K562 (cell line): Measurements from ENCODE around the gene SPAG17. TPM values are rescaled to one million over a fixed set of nuclear protein-coding genes. Genes with fewer than 3 reads are reported as not detected.

Source experiments
- ATAC-seq: fragments of 200-7000 bp; cut with Tn5 transposase; 3 replicates; pipeline ENCODE4 v1.9.1; 2020; ENCODE audit warnings: moderate library complexity
- BruUV-seq: library from RNA; stranded (reverse); fragments of 400-500 nt; replicated peaks from 2 replicates; lab custom pipeline; 2021; lab: Mats Ljungman, UMichigan
- CTCF ChIA-PET: fragments of 300-600 bp; formaldehyde crosslinking; extraction: SDS; loops from one replicate; lab custom pipeline; 2021; ENCODE audit warnings: low intra/inter-chr PET ratio; lab: Yijun Ruan, JAX
- POLR2A ChIA-PET: fragments of 300-600, 350-650 bp; sonication (Branson Sonifier 250); formaldehyde crosslinking; extraction: SDS; loops from one replicate; lab custom pipeline; 2021; ENCODE audit warnings: antibody characterized with exemption, inconsistent platforms; lab: Yijun Ruan, JAX
- DNase-seq, 4 experiments: peaks; one replicate each; pipeline versions ENCODE4 v3.0.0 to v3.0.0-alpha.2; 2011 to 2018; ENCODE audit warnings: low spot score in 3 of 4, mixed read lengths in 3 of 4; ENCODE audit errors: extremely low read depth in 1 of 4
- FAIRE-seq: peaks from 2 replicates; lab custom pipeline; 2011; peaks lifted over from hg19 to GRCh38; lab: Jason Lieb, UNC
- H2AFZ ChIP-seq: 2 replicates; pipeline ENCODE4 v1.6.0; 2011; ENCODE audit warnings: low read depth, low read length, control low read depth, inconsistent platforms
- H3K27ac ChIP-seq: fragments of 200-600 bp; 3 replicates; pipeline ENCODE4 v1.8.0; 2011; ENCODE audit warnings: low read depth, mild to moderate bottlenecking, control low read depth, inconsistent platforms, low read length, moderate library complexity, mixed read lengths; ENCODE audit errors: extremely low read depth
- H3K27me3 ChIP-seq, 2 experiments: fragments of 300-600 bp in 1 of 2; 2 replicates in 1 of 2; 3 replicates in 1 of 2; pipeline versions ENCODE4 v1.6.0 to v1.8.0; 2011; ENCODE audit warnings: inconsistent platforms in 2 of 2, low read length in 2 of 2, mild to moderate bottlenecking in 1 of 2, mixed read lengths in 1 of 2, moderate library complexity in 1 of 2; ENCODE audit not compliant: control insufficient read depth in 2 of 2, insufficient read depth in 2 of 2
- H3K36me3 ChIP-seq: fragments of 300-600 bp; 3 replicates; pipeline ENCODE4 v1.8.0; 2011; ENCODE audit warnings: mild to moderate bottlenecking, low read length, inconsistent platforms; ENCODE audit not compliant: control insufficient read depth, insufficient read depth
- H3K4me1 ChIP-seq, 2 experiments: fragments of 200-600 bp in 1 of 2; replicated peaks in 1 of 2; 2 replicates in 1 of 2; 3 replicates in 1 of 2; pipeline versions ENCODE4 v1.5.1 to v1.8.0; 2011; ENCODE audit warnings: inconsistent platforms in 2 of 2, low read length in 2 of 2, mild to moderate bottlenecking in 1 of 2, mixed read lengths in 1 of 2, moderate library complexity in 1 of 2; ENCODE audit not compliant: control insufficient read depth in 2 of 2, insufficient read depth in 2 of 2
- H3K4me2 ChIP-seq: 2 replicates; pipeline ENCODE4 v1.6.1; 2011; ENCODE audit warnings: low read length, control low read depth, inconsistent platforms, mixed read lengths; ENCODE audit not compliant: insufficient read depth
- H3K4me3 ChIP-seq: fragments of 200-600 bp; sonication (generic), shearing (Covaris generic); 2 replicates; pipeline ENCODE4 v1.5.1; 2016; ENCODE audit warnings: control low read depth, inconsistent platforms
- H3K79me2 ChIP-seq: fragments of 200-600 bp; 3 replicates; pipeline ENCODE4 v1.8.0; 2011; ENCODE audit warnings: low read length, inconsistent platforms; ENCODE audit not compliant: control insufficient read depth, insufficient read depth
- H3K9ac ChIP-seq, 2 experiments: 2 replicates each; pipeline versions ENCODE4 v1.6.0 to v1.6.1; 2011; ENCODE audit warnings: low read depth in 2 of 2, low read length in 2 of 2, control low read depth in 1 of 2, inconsistent platforms in 1 of 2, mild to moderate bottlenecking in 1 of 2, mixed read lengths in 1 of 2; ENCODE audit not compliant: insufficient read depth in 1 of 2
- H3K9me1 ChIP-seq: one replicate; pipeline ENCODE4 v1.6.0; 2011; ENCODE audit warnings: inconsistent platforms, mild to moderate bottlenecking, low read length, moderate library complexity; ENCODE audit not compliant: control insufficient read depth, insufficient read depth
- H3K9me3 ChIP-seq: replicated peaks from 2 replicates; pipeline ENCODE4 v1.5.1; 2011; ENCODE audit warnings: low read depth, low read length, inconsistent platforms; ENCODE audit not compliant: control insufficient read depth, insufficient read depth
- H4K20me1 ChIP-seq: replicated peaks from 2 replicates; pipeline ENCODE4 v1.6.1; 2011; ENCODE audit warnings: low read length, inconsistent platforms, mixed read lengths; ENCODE audit not compliant: control insufficient read depth, insufficient read depth
- ARID2 ChIP-seq: fragments of 450-650 bp; IDR thresholded peaks from 2 replicates; pipeline ENCODE4 v1.6.1; 2017; ENCODE audit warnings: antibody characterized with exemption, mild to moderate bottlenecking
- CBX2 ChIP-seq: fragments of 200-600 bp; sonication (generic); IDR thresholded peaks from one replicate; pipeline ENCODE4 v1.6.1; 2012; ENCODE audit warnings: mild to moderate bottlenecking, low read length, inconsistent platforms; ENCODE audit not compliant: insufficient read depth, poor library complexity, severe bottlenecking
- CHCHD3 ChIP-seq: fragments of 250-450 bp; sonication (Bioruptor Pico); IDR thresholded peaks from 2 replicates; pipeline ENCODE4 v2.1.2; 2022; ENCODE audit warnings: mild to moderate bottlenecking
- DDX20 ChIP-seq: fragments of 450-650 bp; IDR thresholded peaks from 2 replicates; pipeline ENCODE4 v1.6.1; 2016; ENCODE audit warnings: missing genetic modification characterization, low read depth, mild to moderate bottlenecking, missing compliant biosample characterization, moderate library complexity
- ESRRB ChIP-seq: fragments of 250-450 bp; sonication (Bioruptor Pico); IDR thresholded peaks from 2 replicates; pipeline ENCODE4 v1.5.0; 2020; ENCODE audit warnings: mild to moderate bottlenecking, moderate library complexity, borderline replicate concordance
- MEIS2 ChIP-seq: fragments of 450-650 bp; IDR thresholded peaks from 2 replicates; pipeline ENCODE4 v1.6.1; 2014; ENCODE audit warnings: mild to moderate bottlenecking; ENCODE audit not compliant: partially characterized antibody
- TAL1 ChIP-seq: fragments of 450-650 bp; IDR thresholded peaks from 2 replicates; pipeline ENCODE4 v1.6.1; 2016; ENCODE audit warnings: mild to moderate bottlenecking
- TRIM28 ChIP-seq: fragments of 450-650 bp; IDR thresholded peaks from 2 replicates; pipeline ENCODE4 v1.6.1; 2017
- ZNF695 ChIP-seq: fragments of 450-650 bp; formaldehyde crosslinking; IDR thresholded peaks from 2 replicates; pipeline ENCODE4 v1.4.0; 2020; ENCODE audit warnings: mild to moderate bottlenecking, moderate library complexity
- ZZZ3 ChIP-seq: fragments of 450-650 bp; IDR thresholded peaks from 2 replicates; pipeline ENCODE4 v1.6.1; 2016; ENCODE audit warnings: antibody characterized with exemption, mild to moderate bottlenecking, moderate library complexity
- WGBS: fragments of 100-300 bp; shearing (Covaris generic); methylation state at CpG from one replicate; pipeline ENCODE4 v1.1.6; 2016; ENCODE audit warnings: low coverage, mixed read lengths; ENCODE audit not compliant: insufficient coverage; ENCODE audit errors: missing lambda C conversion rate; 5-methylcytosine and 5-hydroxymethylcytosine counted together
- in situ Hi-C: fragments of 300-500 bp; cut with MboI; formaldehyde crosslinking; loops from 4 replicates; pipeline ENCODE4 v1.15.0; 2018; ENCODE audit warnings: inconsistent platforms, mixed read lengths
- intact Hi-C: fragments of 100-400 bp; cut with micrococcal nuclease; formaldehyde crosslinking; loops from 2 replicates; pipeline ENCODE4 v1.14.2; 2022
- polyA plus RNA-seq, 8 experiments: library from polyadenylated mRNA; depleted of rRNA in 4 of 8; stranded (reverse) in 5 of 8; unstranded in 3 of 8; fragments of >200 nt; fragmentation: Nextera tagmentation in 2 of 8; fragmentation: Illumina TruSeq in 1 of 8; extraction: Ambion mirVana in 2 of 8; extraction: Trizol in 1 of 8; gene quantifications; 2 replicates each; pipeline versions ENCODE4 v1.2.1 to v1.2.3, GENCODE V29; 2011 to 2014; ENCODE audit warnings: inconsistent platforms in 1 of 8, missing spikeins in 1 of 8
- total RNA-seq, 7 experiments: library from RNA; depleted of rRNA in 6 of 7; stranded (reverse); fragments of >200 nt in 6 of 7; fragmentation: Illumina TruSeq in 2 of 7; extraction: Trizol in 2 of 7; gene quantifications; 2 replicates each; pipeline versions ENCODE4 v1.2.1 to v1.2.3, GENCODE V29; 2011 to 2021; ENCODE audit warnings: low replicate concordance in 1 of 7
- TF ChIP-seq, protein P1 (sequence below): fragments of 250-450 bp; sonication (Bioruptor Pico); IDR thresholded peaks from 2 replicates; pipeline ENCODE4 v1.5.0; 2022; ENCODE audit warnings: mild to moderate bottlenecking
- TF ChIP-seq, protein P2 (sequence below), 2 experiments: fragments of 250-450 bp in 1 of 2; fragments of 450-650 bp in 1 of 2; sonication (Bioruptor Pico) in 1 of 2; IDR thresholded peaks; 2 replicates each; pipeline versions ENCODE4 v1.6.1 to v1.8.0; 2016 to 2021; ENCODE audit warnings: mild to moderate bottlenecking in 2 of 2, moderate library complexity in 2 of 2, missing compliant biosample characterization in 1 of 2, missing genetic modification characterization in 1 of 2
- TF ChIP-seq, protein P3 (sequence below): fragments of 450-650 bp; IDR thresholded peaks from one replicate; pipeline ENCODE4 v1.6.1; 2018; ENCODE audit warnings: mild to moderate bottlenecking, moderate library complexity; ENCODE audit not compliant: partially characterized antibody
- TF ChIP-seq, protein P4 (sequence below): fragments of 250-450 bp; sonication (Bioruptor Pico); IDR thresholded peaks from 2 replicates; pipeline ENCODE4 v1.4.0; 2020; ENCODE audit warnings: mild to moderate bottlenecking, moderate library complexity, borderline replicate concordance

The SPAG17 gene
- total and polyA plus RNA-seq, 9 of the 15 experiments (the other 6 are each of a cell fraction or from before 2014, with no cell fraction given): 0.07 to 2.1 (median 1.5) TPM

DNA sequence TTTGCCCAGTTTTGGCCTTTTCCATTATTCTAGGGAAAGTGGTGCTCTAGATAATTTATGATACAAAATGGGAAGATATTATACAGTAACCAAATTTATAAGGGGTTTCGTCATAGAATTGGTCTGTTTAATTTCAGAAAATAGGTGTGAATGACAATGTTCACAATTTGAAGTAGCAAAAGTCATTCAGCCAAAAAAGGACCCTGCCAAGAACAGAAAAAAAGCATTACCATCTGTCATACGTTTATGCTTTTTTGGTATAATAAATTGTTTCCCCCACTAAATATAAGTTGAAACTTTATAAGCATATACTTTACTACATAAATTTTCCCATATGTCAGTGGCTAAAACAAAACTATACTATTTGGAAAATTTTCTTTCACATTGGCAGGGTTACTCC is 4.5 kb upstream of the SPAG17 start:
- Histone ChIP-seq H3K9ac (no peak overlapping the region), H4K20me1 (no peaks in the 10 kb centered on the region), H3K36me3 (no peaks in the 10 kb centered on the region), H3K4me3 (no peak overlapping the region), H3K4me2 (no peak overlapping the region), H3K79me2 (no peaks in the 10 kb centered on the region), H3K9me3 (no peaks in the 10 kb centered on the region), H3K27me3 (no peaks in the 10 kb centered on the region), H3K9me1 (no peaks in the 10 kb centered on the region), H3K4me1 (peaks cover 7 to 12% of the 10 kb centered on the region in 2 experiments), H3K27ac (no peak overlapping the region), H2AFZ (no peak overlapping the region)
- 0% methylated on average over 2 of the region's 2 CpGs for WGBS
- in situ Hi-C loops (no loop called here), intact Hi-C loops (no loop called here)
- no peak for FAIRE-seq
- ATAC-seq: no peak
- DNase-seq: no peak
- CTCF ChIA-PET: no interaction called here
- BruUV-seq: no TSS peak
- POLR2A ChIA-PET: no interaction called here
- no peak for TF ChIP-seq TRIM28
- TF ChIP-seq, protein P1, sequence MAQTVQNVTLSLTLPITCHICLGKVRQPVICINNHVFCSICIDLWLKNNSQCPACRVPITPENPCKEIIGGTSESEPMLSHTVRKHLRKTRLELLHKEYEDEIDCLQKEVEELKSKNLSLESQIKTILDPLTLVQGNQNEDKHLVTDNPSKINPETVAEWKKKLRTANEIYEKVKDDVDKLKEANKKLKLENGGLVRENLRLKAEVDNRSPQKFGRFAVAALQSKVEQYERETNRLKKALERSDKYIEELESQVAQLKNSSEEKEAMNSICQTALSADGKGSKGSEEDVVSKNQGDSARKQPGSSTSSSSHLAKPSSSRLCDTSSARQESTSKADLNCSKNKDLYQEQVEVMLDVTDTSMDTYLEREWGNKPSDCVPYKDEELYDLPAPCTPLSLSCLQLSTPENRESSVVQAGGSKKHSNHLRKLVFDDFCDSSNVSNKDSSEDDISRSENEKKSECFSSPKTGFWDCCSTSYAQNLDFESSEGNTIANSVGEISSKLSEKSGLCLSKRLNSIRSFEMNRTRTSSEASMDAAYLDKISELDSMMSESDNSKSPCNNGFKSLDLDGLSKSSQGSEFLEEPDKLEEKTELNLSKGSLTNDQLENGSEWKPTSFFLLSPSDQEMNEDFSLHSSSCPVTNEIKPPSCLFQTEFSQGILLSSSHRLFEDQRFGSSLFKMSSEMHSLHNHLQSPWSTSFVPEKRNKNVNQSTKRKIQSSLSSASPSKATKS (CRISPR knock-in tag): no peak
- TF ChIP-seq ARID2: no peak
- no peak for TF ChIP-seq ZNF695 (CRISPR knock-in tag)
- TF ChIP-seq ZZZ3: no peak
- TF ChIP-seq, protein P2, sequence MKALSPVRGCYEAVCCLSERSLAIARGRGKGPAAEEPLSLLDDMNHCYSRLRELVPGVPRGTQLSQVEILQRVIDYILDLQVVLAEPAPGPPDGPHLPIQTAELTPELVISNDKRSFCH (CRISPR knock-in tag; IDR thresholded peaks at IDR 0.05): no peak
- TF ChIP-seq, protein P2 (tag; IDR thresholded peaks at IDR 0.05): no peak
- TF ChIP-seq ESRRB: no peak
- no peak for TF ChIP-seq CHCHD3 (CRISPR knock-in tag)
- TF ChIP-seq TAL1: no peak
- TF ChIP-seq, protein P3, sequence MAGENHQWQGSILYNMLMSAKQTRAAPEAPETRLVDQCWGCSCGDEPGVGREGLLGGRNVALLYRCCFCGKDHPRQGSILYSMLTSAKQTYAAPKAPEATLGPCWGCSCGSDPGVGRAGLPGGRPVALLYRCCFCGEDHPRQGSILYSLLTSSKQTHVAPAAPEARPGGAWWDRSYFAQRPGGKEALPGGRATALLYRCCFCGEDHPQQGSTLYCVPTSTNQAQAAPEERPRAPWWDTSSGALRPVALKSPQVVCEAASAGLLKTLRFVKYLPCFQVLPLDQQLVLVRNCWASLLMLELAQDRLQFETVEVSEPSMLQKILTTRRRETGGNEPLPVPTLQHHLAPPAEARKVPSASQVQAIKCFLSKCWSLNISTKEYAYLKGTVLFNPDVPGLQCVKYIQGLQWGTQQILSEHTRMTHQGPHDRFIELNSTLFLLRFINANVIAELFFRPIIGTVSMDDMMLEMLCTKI: no peak
- TF ChIP-seq, protein P4, sequence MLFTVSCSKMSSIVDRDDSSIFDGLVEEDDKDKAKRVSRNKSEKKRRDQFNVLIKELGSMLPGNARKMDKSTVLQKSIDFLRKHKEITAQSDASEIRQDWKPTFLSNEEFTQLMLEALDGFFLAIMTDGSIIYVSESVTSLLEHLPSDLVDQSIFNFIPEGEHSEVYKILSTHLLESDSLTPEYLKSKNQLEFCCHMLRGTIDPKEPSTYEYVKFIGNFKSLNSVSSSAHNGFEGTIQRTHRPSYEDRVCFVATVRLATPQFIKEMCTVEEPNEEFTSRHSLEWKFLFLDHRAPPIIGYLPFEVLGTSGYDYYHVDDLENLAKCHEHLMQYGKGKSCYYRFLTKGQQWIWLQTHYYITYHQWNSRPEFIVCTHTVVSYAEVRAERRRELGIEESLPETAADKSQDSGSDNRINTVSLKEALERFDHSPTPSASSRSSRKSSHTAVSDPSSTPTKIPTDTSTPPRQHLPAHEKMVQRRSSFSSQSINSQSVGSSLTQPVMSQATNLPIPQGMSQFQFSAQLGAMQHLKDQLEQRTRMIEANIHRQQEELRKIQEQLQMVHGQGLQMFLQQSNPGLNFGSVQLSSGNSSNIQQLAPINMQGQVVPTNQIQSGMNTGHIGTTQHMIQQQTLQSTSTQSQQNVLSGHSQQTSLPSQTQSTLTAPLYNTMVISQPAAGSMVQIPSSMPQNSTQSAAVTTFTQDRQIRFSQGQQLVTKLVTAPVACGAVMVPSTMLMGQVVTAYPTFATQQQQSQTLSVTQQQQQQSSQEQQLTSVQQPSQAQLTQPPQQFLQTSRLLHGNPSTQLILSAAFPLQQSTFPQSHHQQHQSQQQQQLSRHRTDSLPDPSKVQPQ: no peak
- TF ChIP-seq DDX20 (tag): no peak
- TF ChIP-seq MEIS2: no peak
- no peak for TF ChIP-seq CBX2
